IMR-90 (cell line): ENCODE data around the gene FLT1. TPM values are rescaled to one million over a fixed set of nuclear protein-coding genes. Genes with fewer than 3 reads are reported as not detected.

Source experiments
- ATAC-seq: fragments of 200-7000 bp; cut with Tn5 transposase; 2 replicates; pipeline ENCODE4 v1.9.1; 2020; ENCODE audit warnings: low read depth, mild to moderate bottlenecking, moderate library complexity
- BruUV-seq: library from RNA; stranded (reverse); fragments of 400-500 nt; replicated peaks from 2 replicates; lab custom pipeline; 2021; lab: Mats Ljungman, UMichigan
- CTCF ChIA-PET: fragments of 300-600 bp; formaldehyde crosslinking; extraction: SDS; loops from one replicate; lab custom pipeline; 2021; ENCODE audit warnings: antibody characterized with exemption; lab: Yijun Ruan, JAX
- POLR2A ChIA-PET: fragments of 300-600 bp; sonication (Branson Sonifier 250); formaldehyde crosslinking; loops from one replicate; lab custom pipeline; 2022; ENCODE audit warnings: antibody characterized with exemption; ENCODE audit not compliant: unreplicated experiment; lab: Charles Lee
- DNase-seq: peaks from one replicate; pipeline ENCODE4 v3.0.0; 2013
- H2AFZ ChIP-seq: replicated peaks from 2 replicates; pipeline ENCODE3; 2013; ENCODE audit warnings: low read length, mild to moderate bottlenecking; ENCODE audit not compliant: poor library complexity
- H2AK5ac ChIP-seq: 2 replicates; pipeline ENCODE4 v1.6.1; 2013; ENCODE audit warnings: low read depth, low read length, inconsistent platforms
- H2AK9ac ChIP-seq: replicated peaks from 2 replicates; pipeline ENCODE3; 2013; ENCODE audit warnings: mild to moderate bottlenecking, low read depth, low read length, moderate library complexity; ENCODE audit not compliant: poor library complexity
- H2BK120ac ChIP-seq: 2 replicates; pipeline ENCODE4 v1.6.1; 2013; ENCODE audit warnings: low read depth, low read length, inconsistent platforms
- H2BK15ac ChIP-seq: 3 replicates; pipeline ENCODE4 v1.6.1; 2013; ENCODE audit warnings: low read depth, low read length, inconsistent platforms
- H2BK20ac ChIP-seq: 2 replicates; pipeline ENCODE4 v1.6.1; 2013; ENCODE audit warnings: low read depth, mild to moderate bottlenecking, inconsistent platforms, low read length, moderate library complexity
- H2BK5ac ChIP-seq: 2 replicates; pipeline ENCODE4 v1.6.1; 2013; ENCODE audit warnings: mild to moderate bottlenecking, low read depth, low read length, inconsistent platforms; ENCODE audit not compliant: poor library complexity, severe bottlenecking
- H3K14ac ChIP-seq: replicated peaks from 2 replicates; pipeline ENCODE4 v1.6.1; 2013; ENCODE audit warnings: low read depth, low read length, inconsistent platforms
- H3K18ac ChIP-seq: 2 replicates; pipeline ENCODE4 v1.6.1; 2013; ENCODE audit warnings: low read depth, low read length, control low read depth
- H3K23ac ChIP-seq: 2 replicates; pipeline ENCODE4 v1.6.1; 2013; ENCODE audit warnings: low read depth, low read length, inconsistent platforms
- H3K27ac ChIP-seq: 2 replicates; pipeline ENCODE4 v1.5.1; 2013; ENCODE audit warnings: mild to moderate bottlenecking, control low read depth, low read length; ENCODE audit not compliant: insufficient read depth
- H3K27me3 ChIP-seq: 2 replicates; pipeline ENCODE4 v1.6.1; 2013; ENCODE audit warnings: low read length; ENCODE audit not compliant: control insufficient read depth, insufficient read depth
- H3K36me3 ChIP-seq: 2 replicates; pipeline ENCODE4 v1.6.1; 2013; ENCODE audit warnings: low read length, mixed read lengths; ENCODE audit not compliant: control insufficient read depth, insufficient read depth
- H3K4ac ChIP-seq: 2 replicates; pipeline ENCODE4 v1.6.1; 2013; ENCODE audit warnings: low read depth, low read length, inconsistent platforms
- H3K4me1 ChIP-seq: 2 replicates; pipeline ENCODE4 v1.6.1; 2013; ENCODE audit warnings: low read length, mixed read lengths; ENCODE audit not compliant: control insufficient read depth, insufficient read depth
- H3K4me2 ChIP-seq: 2 replicates; pipeline ENCODE4 v1.6.1; 2013; ENCODE audit warnings: low read depth, mild to moderate bottlenecking, control low read depth, low read length, moderate library complexity
- H3K4me3 ChIP-seq: 2 replicates; pipeline ENCODE4 v1.5.1; 2013; ENCODE audit warnings: low read depth, mild to moderate bottlenecking, control low read depth, low read length, moderate library complexity; ENCODE audit not compliant: insufficient read depth
- H3K56ac ChIP-seq: 2 replicates; pipeline ENCODE4 v1.6.1; 2013; ENCODE audit warnings: low read length, inconsistent platforms; ENCODE audit not compliant: insufficient read depth; ENCODE audit errors: extremely low read depth
- H3K79me1 ChIP-seq, 2 experiments: 2 replicates each; pipeline ENCODE4 v1.6.1; 2013; ENCODE audit warnings: low read length in 2 of 2, inconsistent platforms in 1 of 2, low read depth in 1 of 2
- H3K9ac ChIP-seq: 2 replicates; pipeline ENCODE4 v1.6.1; 2013; ENCODE audit warnings: low read depth, low read length, control low read depth
- H3K9me1 ChIP-seq: 2 replicates; pipeline ENCODE4 v1.6.1; 2013; ENCODE audit warnings: low read length, inconsistent platforms; ENCODE audit not compliant: insufficient read depth
- H3K9me3 ChIP-seq: 2 replicates; pipeline ENCODE4 v1.6.1; 2013; ENCODE audit warnings: low read length; ENCODE audit not compliant: control insufficient read depth, insufficient read depth
- H4K20me1 ChIP-seq: 2 replicates; pipeline ENCODE4 v1.6.1; 2013; ENCODE audit warnings: low read length, inconsistent platforms; ENCODE audit not compliant: insufficient read depth
- H4K5ac ChIP-seq: 2 replicates; pipeline ENCODE4 v1.6.1; 2013; ENCODE audit warnings: mild to moderate bottlenecking, low read depth, low read length, control low read depth
- H4K8ac ChIP-seq, 2 experiments: 2 replicates each; pipeline ENCODE4 v1.6.1; 2013; ENCODE audit warnings: low read depth in 2 of 2, low read length in 2 of 2, control low read depth in 1 of 2, inconsistent platforms in 1 of 2
- H4K91ac ChIP-seq: 2 replicates; pipeline ENCODE4 v1.6.1; 2013; ENCODE audit warnings: low read depth, low read length, inconsistent platforms; ENCODE audit not compliant: insufficient read depth
- CHD1 ChIP-seq: IDR thresholded peaks from 2 replicates; pipeline ENCODE4 v1.6.1; 2012; ENCODE audit warnings: low read depth, low read length, improper control_type of control experiment
- CTCF ChIP-seq: conservative IDR thresholded peaks from 2 replicates; pipeline ENCODE4 v1.5.1; 2012; ENCODE audit warnings: mild to moderate bottlenecking, low read depth, low read length, improper control_type of control experiment
- FOS ChIP-seq: fragments of 150-350 bp; IDR thresholded peaks from 2 replicates; pipeline ENCODE4 v1.6.1; 2016; ENCODE audit warnings: low read depth, low read length
- MAFK ChIP-seq: IDR thresholded peaks from 2 replicates; pipeline ENCODE4 v1.6.1; 2012; ENCODE audit warnings: low read depth, low read length, improper control_type of control experiment
- MAZ ChIP-seq: IDR thresholded peaks from 2 replicates; pipeline ENCODE4 v1.6.1; 2012; ENCODE audit warnings: low read depth, mild to moderate bottlenecking, low read length, improper control_type of control experiment, moderate library complexity, borderline replicate concordance
- MXI1 ChIP-seq: IDR thresholded peaks from 2 replicates; pipeline ENCODE4 v1.6.1; 2012; ENCODE audit warnings: low read depth, mild to moderate bottlenecking, low read length, moderate library complexity, borderline replicate concordance
- NFE2L2 ChIP-seq: fragments of 150-350 bp; IDR thresholded peaks from 2 replicates; pipeline ENCODE4 v1.6.1; 2016; ENCODE audit warnings: low read depth, mild to moderate bottlenecking, low read length
- POLR2A ChIP-seq: IDR thresholded peaks from 2 replicates; pipeline ENCODE4 v1.6.1; 2012; ENCODE audit warnings: mild to moderate bottlenecking, low read depth, low read length
- RAD21 ChIP-seq: IDR thresholded peaks from 2 replicates; pipeline ENCODE4 v1.6.1; 2012; ENCODE audit warnings: low read length, improper control_type of control experiment
- RFX5 ChIP-seq: IDR thresholded peaks from 2 replicates; pipeline ENCODE4 v1.8.0; 2012; ENCODE audit warnings: low read depth, mild to moderate bottlenecking, low read length, moderate library complexity
- SMC3 ChIP-seq: fragments of 150-350 bp; IDR thresholded peaks from 2 replicates; pipeline ENCODE4 v1.6.1; 2016; ENCODE audit warnings: low read depth, mild to moderate bottlenecking, antibody characterized with exemption, low read length, moderate library complexity
- USF2 ChIP-seq: fragments of 150-350 bp; IDR thresholded peaks from 2 replicates; pipeline ENCODE4 v1.6.1; 2017; ENCODE audit warnings: mild to moderate bottlenecking, antibody characterized with exemption, low read length, low read depth
- WGBS, 2 experiments: methylation state at CpG; one replicate each; pipeline versions ENCODE4 v1.1.5 to v1.1.7; 2013; ENCODE audit warnings: missing lambda C conversion rate in 2 of 2; ENCODE audit not compliant: insufficient read length in 1 of 2; ENCODE audit errors: extremely low coverage in 2 of 2; 5-methylcytosine and 5-hydroxymethylcytosine counted together
- dilution Hi-C: fragments of 300-500 bp; cut with HindIII; formaldehyde crosslinking; loops from one replicate; pipeline ENCODE4 v1.14.3; 2018; ENCODE audit warnings: low sequenced_read_pairs; ENCODE audit not compliant: unreplicated experiment
- in situ Hi-C: fragments of 300-500 bp; cut with MboI; formaldehyde crosslinking; loops from 3 replicates; pipeline ENCODE4 v1.14.3; 2019; ENCODE audit warnings: low sequenced_read_pairs, inconsistent platforms, mixed read lengths
- intact Hi-C: fragments of 100-400 bp; cut with micrococcal nuclease; formaldehyde crosslinking; loops from 2 replicates; pipeline ENCODE4 v1.10.0; 2022
- polyA plus RNA-seq, 3 experiments: library from polyadenylated mRNA; depleted of rRNA; stranded (reverse); fragments of >200 nt; gene quantifications; 2 replicates each; pipeline ENCODE4 v1.2.3, GENCODE V29; 2012; ENCODE audit warnings: low replicate concordance in 1 of 3
- total RNA-seq: library from RNA; depleted of rRNA; stranded (reverse); fragments of >200 nt; gene quantifications from 2 replicates; pipeline ENCODE4 v1.2.3, GENCODE V29; 2012

FLT1 gene
- total and polyA plus RNA-seq, 2 of the 4 experiments (the other 2 are of a cell fraction) = 4.5 to 10.4 TPM

GRCh38 chr13:28485996-28486543 is 8.9 kb downstream of the FLT1 start:
- H3K9me3 ChIP-seq = no peaks in the 10 kb centered on the region
- H3K4me2 ChIP-seq = no peak overlapping the region
- no peak overlapping the region for H3K23ac ChIP-seq
- H4K91ac ChIP-seq = no peak overlapping the region
- ChIA-PET CTCF (no interaction called here), POLR2A (no interaction called here)
- in situ Hi-C loops = no loop called here
- H3K36me3 ChIP-seq = no peaks in the 10 kb centered on the region
- H2BK120ac ChIP-seq = no peak overlapping the region
- DNase-seq (no peak), ATAC-seq (no peak)
- no peak overlapping the region for H4K8ac ChIP-seq
- no peak overlapping the region for H3K14ac ChIP-seq
- peaks cover 5% of the 10 kb centered on the region for H3K9me1 ChIP-seq
- TF ChIP-seq MAZ = no peak
- no peak for TF ChIP-seq USF2
- no peak for TF ChIP-seq FOS
- TF ChIP-seq MAFK = no peak
- TF ChIP-seq CTCF = no peak
- TF ChIP-seq RAD21 = no peak
- TF ChIP-seq RFX5 = no peak
- no peak for TF ChIP-seq NFE2L2
- no peak for TF ChIP-seq CHD1
- no peak for TF ChIP-seq MXI1
- TF ChIP-seq POLR2A = no peak
- no peak for TF ChIP-seq SMC3
- dilution Hi-C loops = no loop called here
- no peak overlapping the region for H3K9ac ChIP-seq
- no peak overlapping the region for H4K5ac ChIP-seq
- no peaks in the 10 kb centered on the region for H3K27me3 ChIP-seq
- intact Hi-C loops = no loop called here
- H3K18ac ChIP-seq = no peak overlapping the region
- no peak overlapping the region for H2BK15ac ChIP-seq
- H4K20me1 ChIP-seq = peaks cover 5% of the 10 kb centered on the region; the same call in 1 of the 2 replicates
- WGBS, 2 experiments = 79% methylated on average over 3 of the region's 10 CpGs; no CpG with 5 or more reads in 1 of the 2 experiments
- no peak overlapping the region for H3K27ac ChIP-seq
- no peak overlapping the region for H2AK5ac ChIP-seq
- no TSS peak for BruUV-seq
- H3K4me3 ChIP-seq = no peak overlapping the region
- H2BK20ac ChIP-seq = no peak overlapping the region
- H3K79me1 ChIP-seq = peaks cover 24 to 58% of the 10 kb centered on the region in 2 experiments
- H2AFZ ChIP-seq = no peak overlapping the region
- H3K56ac ChIP-seq = no peak overlapping the region
- peaks cover 5% of the 10 kb centered on the region for H3K4me1 ChIP-seq
- H2BK5ac ChIP-seq = no peak overlapping the region
- H3K4ac ChIP-seq = no peak overlapping the region
- H2AK9ac ChIP-seq = no peak overlapping the region
